Measurements from ENCODE around the gene GRIP2. TPM values are rescaled to one million over a fixed set of nuclear protein-coding genes. Genes with fewer than 3 reads are reported as not detected.

The GRIP2 gene
- total RNA-seq, 1 experiment from 2014 or later: 4.0 TPM

- no peak for DNase-seq (ENCODE audit: low read depth in 1 of 2, low spot score in 2 of 2)
- Histone ChIP-seq H3K4me1 (replicated peaks) (peaks cover 42% of the 10 kb centered on the region), H3K4me3 (no peak overlapping the region), H3K36me3 (peaks cover 83% of the 10 kb centered on the region), H3K27me3 (replicated peaks) (no peaks in the 10 kb centered on the region), H3K27ac (no peak overlapping the region), H3K9me3 (replicated peaks) (no peaks in the 10 kb centered on the region)
These were observed 89.1 kb downstream of the GRIP2 start for GRCh38 chr3:14450922-14451606.

GRCh38 chr3:14450506-14450905 lies 89.6 kb downstream of the GRIP2 start:
- no peak overlapping the region for H3K27ac ChIP-seq
- H3K4me1 ChIP-seq (replicated peaks): peaks cover 39% of the 10 kb centered on the region
- H3K4me3 ChIP-seq: no peak overlapping the region
- H3K27me3 ChIP-seq (replicated peaks): no peaks in the 10 kb centered on the region
- no peak for DNase-seq (ENCODE audit: low read depth in 1 of 2, low spot score in 2 of 2)
- peaks cover 84% of the 10 kb centered on the region for H3K36me3 ChIP-seq
- H3K9me3 ChIP-seq (replicated peaks): no peaks in the 10 kb centered on the region

GRCh38 chr3:14448756-14449727 lies 91.1 kb downstream of the GRIP2 start:
- H3K27ac ChIP-seq: no peak overlapping the region
- peaks cover 24% of the 10 kb centered on the region for H3K4me1 ChIP-seq (replicated peaks)
- H3K36me3 ChIP-seq: peaks cover 77% of the 10 kb centered on the region
- DNase-seq (ENCODE audit: low read depth in 1 of 2, low spot score in 2 of 2): no peak
- no peak overlapping the region for H3K4me3 ChIP-seq
- no peaks in the 10 kb centered on the region for H3K9me3 ChIP-seq (replicated peaks)
- H3K27me3 ChIP-seq (replicated peaks): no peaks in the 10 kb centered on the region

- DNase-seq (ENCODE audit: low read depth in 1 of 2, low spot score in 2 of 2): no peak
- Histone ChIP-seq H3K27ac (no peak overlapping the region), H3K4me1 (replicated peaks) (peaks cover 14% of the 10 kb centered on the region), H3K4me3 (no peak overlapping the region), H3K27me3 (replicated peaks) (no peaks in the 10 kb centered on the region), H3K9me3 (replicated peaks) (no peaks in the 10 kb centered on the region), H3K36me3 (peaks cover 80% of the 10 kb centered on the region)
These were observed 92.1 kb downstream of the GRIP2 start for GRCh38 chr3:14448063-14448462.

GRCh38 chr3:14446988-14447570 lies 93.1 kb downstream of the GRIP2 start:
- Histone ChIP-seq H3K27ac (no peak overlapping the region), H3K36me3 (peaks cover 83% of the 10 kb centered on the region), H3K9me3 (replicated peaks) (no peaks in the 10 kb centered on the region), H3K4me1 (replicated peaks) (peaks cover 6% of the 10 kb centered on the region), H3K27me3 (replicated peaks) (no peaks in the 10 kb centered on the region), H3K4me3 (no peak overlapping the region)
- DNase-seq (ENCODE audit: low read depth in 1 of 2, low spot score in 2 of 2): no peak

- Histone ChIP-seq H3K36me3 (peaks cover 78% of the 10 kb centered on the region), H3K27me3 (replicated peaks) (no peaks in the 10 kb centered on the region), H3K4me3 (no peak overlapping the region), H3K9me3 (replicated peaks) (no peaks in the 10 kb centered on the region), H3K4me1 (replicated peaks) (peaks cover 11% of the 10 kb centered on the region), H3K27ac (no peak overlapping the region)
- no peak for DNase-seq (ENCODE audit: low read depth in 1 of 2, low spot score in 2 of 2)
These were observed 94.4 kb downstream of the GRIP2 start for GRCh38 chr3:14445773-14446172.

GRCh38 chr3:14444380-14444779 lies 95.8 kb downstream of the GRIP2 start:
- no peak for DNase-seq (ENCODE audit: low read depth in 1 of 2, low spot score in 2 of 2)
- Histone ChIP-seq H3K4me3 (no peak overlapping the region), H3K27me3 (replicated peaks) (no peaks in the 10 kb centered on the region), H3K4me1 (replicated peaks) (peaks cover 13% of the 10 kb centered on the region), H3K27ac (no peak overlapping the region), H3K36me3 (peaks cover 66% of the 10 kb centered on the region), H3K9me3 (replicated peaks) (no peaks in the 10 kb centered on the region)

GRCh38 chr3:14441920-14442300 lies 98.2 kb downstream of the GRIP2 start:
- Histone ChIP-seq H3K9me3 (replicated peaks) (no peaks in the 10 kb centered on the region), H3K27me3 (replicated peaks) (no peaks in the 10 kb centered on the region), H3K4me1 (replicated peaks) (peaks cover 13% of the 10 kb centered on the region), H3K36me3 (peaks cover 45% of the 10 kb centered on the region), H3K4me3 (no peak overlapping the region), H3K27ac (no peak overlapping the region)
- no peak for DNase-seq (ENCODE audit: low read depth in 1 of 2, low spot score in 2 of 2)

- no peak for DNase-seq (ENCODE audit: low read depth in 1 of 2, low spot score in 2 of 2)
- Histone ChIP-seq H3K27me3 (replicated peaks) (no peaks in the 10 kb centered on the region), H3K9me3 (replicated peaks) (no peaks in the 10 kb centered on the region), H3K27ac (no peak overlapping the region), H3K4me3 (no peak overlapping the region), H3K4me1 (replicated peaks) (peaks cover 13% of the 10 kb centered on the region), H3K36me3 (peaks cover 42% of the 10 kb centered on the region)
These were observed 98.8 kb downstream of the GRIP2 start for GRCh38 chr3:14441240-14441919.

- Histone ChIP-seq H3K27me3 (replicated peaks) (no peaks in the 10 kb centered on the region), H3K4me1 (replicated peaks) (peaks cover 15% of the 10 kb centered on the region), H3K27ac (no peak overlapping the region), H3K9me3 (replicated peaks) (no peaks in the 10 kb centered on the region), H3K4me3 (no peak overlapping the region), H3K36me3 (peaks cover 37% of the 10 kb centered on the region)
- DNase-seq (ENCODE audit: low read depth in 1 of 2, low spot score in 2 of 2): no peak
These were observed 99.5 kb downstream of the GRIP2 start for GRCh38 chr3:14440531-14441239.

- no peaks in the 10 kb centered on the region for H3K27me3 ChIP-seq (replicated peaks)
- no peak overlapping the region for H3K27ac ChIP-seq
- DNase-seq (ENCODE audit: low read depth in 1 of 2, low spot score in 2 of 2): no peak
- peaks cover 37% of the 10 kb centered on the region for H3K36me3 ChIP-seq
- H3K4me3 ChIP-seq: no peak overlapping the region
- no peaks in the 10 kb centered on the region for H3K9me3 ChIP-seq (replicated peaks)
- H3K4me1 ChIP-seq (replicated peaks): peaks cover 20% of the 10 kb centered on the region
These were observed 100.0 kb downstream of the GRIP2 start for GRCh38 chr3:14440168-14440518.

GRCh38 chr3:14439501-14440167 lies 100.5 kb downstream of the GRIP2 start:
- DNase-seq (ENCODE audit: low read depth in 1 of 2, low spot score in 2 of 2): no peak
- Histone ChIP-seq H3K4me3 (no peak overlapping the region), H3K9me3 (replicated peaks) (no peaks in the 10 kb centered on the region), H3K27ac (no peak overlapping the region), H3K27me3 (replicated peaks) (no peaks in the 10 kb centered on the region), H3K36me3 (peaks cover 42% of the 10 kb centered on the region), H3K4me1 (replicated peaks) (peaks cover 25% of the 10 kb centered on the region)
